Smooth muscle cell (in vitro differentiated cells): ENCODE results near the gene OR13F1. TPM values are rescaled to one million over a fixed set of nuclear protein-coding genes. Genes with fewer than 3 reads are reported as not detected.

ENCODE experiments used
- DNase-seq: peaks from one replicate; lab custom pipeline; 2025; ENCODE audit not compliant: unreplicated experiment; lab: John Stamatoyannopoulos, UW
- H2AFZ ChIP-seq: fragments of 200-600 bp; sonication (generic); 2 replicates; pipeline ENCODE4 v1.6.0; 2016; ENCODE audit warnings: antibody characterized with exemption, low read depth, mild to moderate bottlenecking
- H3F3A ChIP-seq: fragments of 200-600 bp; sonication (generic); 2 replicates; pipeline ENCODE4 v1.6.0; 2017; ENCODE audit warnings: antibody characterized with exemption, low read depth
- H3K27ac ChIP-seq: fragments of 200-600 bp; sonication (generic); 2 replicates; pipeline ENCODE4 v1.5.1; 2016; ENCODE audit warnings: low read depth, mild to moderate bottlenecking
- H3K27me3 ChIP-seq: fragments of 200-600 bp; sonication (generic); 2 replicates; pipeline ENCODE4 v1.6.1; 2016; ENCODE audit warnings: low read depth, mild to moderate bottlenecking
- H3K36me3 ChIP-seq: fragments of 200-600 bp; sonication (generic); 2 replicates; pipeline ENCODE4 v1.5.1; 2016; ENCODE audit warnings: low read depth
- H3K4me1 ChIP-seq: fragments of 200-600 bp; sonication (generic); 2 replicates; pipeline ENCODE4 v1.5.1; 2016; ENCODE audit warnings: low read depth
- H3K4me2 ChIP-seq: fragments of 200-600 bp; sonication (generic); 2 replicates; pipeline ENCODE4 v1.6.0; 2016; ENCODE audit warnings: mild to moderate bottlenecking
- H3K4me3 ChIP-seq: fragments of 200-600 bp; sonication (generic); 2 replicates; pipeline ENCODE4 v1.5.1; 2016; ENCODE audit warnings: mild to moderate bottlenecking
- H3K79me2 ChIP-seq: fragments of 200-600 bp; sonication (generic); 2 replicates; pipeline ENCODE4 v1.6.0; 2016; ENCODE audit warnings: low read depth, mild to moderate bottlenecking
- H3K9ac ChIP-seq: fragments of 200-600 bp; sonication (generic); 2 replicates; pipeline ENCODE4 v1.6.0; 2016; ENCODE audit warnings: low read depth
- H3K9me3 ChIP-seq: fragments of 200-600 bp; sonication (generic); replicated peaks from 2 replicates; pipeline ENCODE4 v1.5.1; 2016; ENCODE audit warnings: low read depth
- H4K20me1 ChIP-seq: fragments of 200-600 bp; sonication (generic); 2 replicates; pipeline ENCODE4 v1.6.0; 2016; ENCODE audit warnings: low read depth
- CTCF ChIP-seq: fragments of 200-600 bp; sonication (generic); IDR thresholded peaks from 2 replicates; pipeline ENCODE4 v1.5.1; 2017; ENCODE audit warnings: borderline replicate concordance, mild to moderate bottlenecking, antibody characterized with exemption; ENCODE audit not compliant: insufficient read depth, poor library complexity, severe bottlenecking
- WGBS: methylation state at CpG from one replicate; pipeline ENCODE4 v1.1.7; 2016; ENCODE audit warnings: low lambda C conversion rate; 5-methylcytosine and 5-hydroxymethylcytosine counted together
- polyA plus RNA-seq: library from polyadenylated mRNA; unstranded; fragments of >200 nt; fragmentation: Nextera tagmentation; extraction: Ambion mirVana; gene quantifications from 2 replicates; pipeline ENCODE4 v1.2.1, GENCODE V29; 2016
- total RNA-seq: library from RNA; depleted of rRNA; stranded (reverse); fragments of >200 nt; gene quantifications from 2 replicates; pipeline ENCODE4 v1.2.3, GENCODE V29; 2014

OR13F1 gene
- total and polyA plus RNA-seq, 2 experiments from 2014 or later: not detected

DNA sequence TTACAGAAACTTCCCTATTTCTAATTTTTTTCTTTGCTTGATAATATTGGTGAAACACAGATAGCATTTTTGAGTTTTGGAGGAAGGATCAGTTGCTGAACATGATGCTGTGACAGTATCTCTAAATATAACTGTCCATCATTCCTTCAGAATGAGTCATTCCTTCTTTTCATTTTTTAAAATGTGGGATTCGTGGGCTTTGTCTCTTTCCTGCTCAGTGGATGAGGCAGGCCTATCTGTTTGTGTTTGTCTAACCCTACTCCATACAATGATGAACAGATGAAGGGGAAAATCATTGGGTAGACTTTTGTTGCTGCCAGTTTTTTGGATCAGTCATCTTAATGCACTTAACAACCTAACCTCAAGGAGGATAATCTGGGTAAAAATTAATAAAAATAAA is 49.2 kb downstream of the OR13F1 start:
- TF ChIP-seq CTCF: no peak
- no peaks in the 10 kb centered on the region for H3K9me3 ChIP-seq
- no peaks in the 10 kb centered on the region for H3K27me3 ChIP-seq
- H4K20me1 ChIP-seq: no peaks in the 10 kb centered on the region
- no peaks in the 10 kb centered on the region for H3K4me1 ChIP-seq
- no peak overlapping the region for H3K4me2 ChIP-seq
- H2AFZ ChIP-seq: no peak overlapping the region
- H3F3A ChIP-seq: no peaks in the 10 kb centered on the region
- H3K36me3 ChIP-seq: no peaks in the 10 kb centered on the region
- no peak for DNase-seq
- no peaks in the 10 kb centered on the region for H3K79me2 ChIP-seq
- 37% methylated on average over 1 of the region's 1 CpG for WGBS
- H3K9ac ChIP-seq: no peak overlapping the region
- H3K4me3 ChIP-seq: no peak overlapping the region
- H3K27ac ChIP-seq: no peak overlapping the region

Other genes starting within 250 kb of the OR13F1 start
- not detected in 2 replicates for gene OR13C4, start 22.9 kb downstream of the OR13F1 start, total RNA-seq
- not detected in 2 replicates for gene OR13C4, start 22.9 kb downstream of the OR13F1 start, polyA plus RNA-seq
- gene OR13C3, start 32.6 kb downstream of the OR13F1 start, total RNA-seq: not detected in 2 replicates
- not detected in 2 replicates for gene OR13C3, start 32.6 kb downstream of the OR13F1 start, polyA plus RNA-seq
- not detected in 2 replicates for gene OR13C8, start 64.9 kb downstream of the OR13F1 start, total RNA-seq
- not detected in 2 replicates for gene OR13C8, start 64.9 kb downstream of the OR13F1 start, polyA plus RNA-seq
- gene OR13C5, start 95.2 kb downstream of the OR13F1 start, total RNA-seq: not detected in 2 replicates
- not detected in 2 replicates for gene OR13C5, start 95.2 kb downstream of the OR13F1 start, polyA plus RNA-seq
- gene OR13C2, start 101.4 kb downstream of the OR13F1 start, total RNA-seq: not detected in 2 replicates
- gene OR13C2, start 101.4 kb downstream of the OR13F1 start, polyA plus RNA-seq: not detected in 2 replicates
- not detected in 2 replicates for gene OR13C9, start 113.9 kb downstream of the OR13F1 start, total RNA-seq
- not detected in 2 replicates for gene OR13C9, start 113.9 kb downstream of the OR13F1 start, polyA plus RNA-seq
- not detected in 2 replicates for gene OR13D1, start 190.3 kb downstream of the OR13F1 start, total RNA-seq
- gene OR13D1, start 190.3 kb downstream of the OR13F1 start, polyA plus RNA-seq: not detected in 2 replicates
- gene NIPSNAP3A, start 243.4 kb downstream of the OR13F1 start, total RNA-seq: 31.4 and 41.9 TPM in 2 replicates
- 24.3 and 29.3 TPM in 2 replicates for gene NIPSNAP3A, start 243.4 kb downstream of the OR13F1 start, polyA plus RNA-seq